Natural killer cell (primary cell): Measurements from ENCODE around the gene MRFAP1. TPM values are rescaled to one million over a fixed set of nuclear protein-coding genes. Genes with fewer than 3 reads are reported as not detected.

Experiments
- ATAC-seq, 3 donors: fragments of 150-1000 bp in 2 of 3; fragments of 200-7000 bp in 1 of 3; cut with Tn5 transposase; 1 replicate in 1 of 3; 2 replicates in 2 of 3; pipeline ENCODE4 v1.10.0; 2021; ENCODE audit warnings: mild to moderate bottlenecking in 2 of 3, moderate library complexity in 2 of 3
- DNase-seq, 2 donors: peaks; one replicate each; pipeline versions ENCODE4 v3.0.0 to v3.0.0-alpha.2; 2013 to 2021; ENCODE audit warnings: mixed read lengths in 1 of 2
- H3K27ac ChIP-seq: one replicate; pipeline ENCODE4 v1.5.1; 2013; ENCODE audit warnings: mild to moderate bottlenecking, low read length
- H3K27me3 ChIP-seq: one replicate; pipeline ENCODE4 v1.6.1; 2013; ENCODE audit warnings: low read length; ENCODE audit not compliant: control insufficient read depth, insufficient read depth
- H3K36me3 ChIP-seq: one replicate; pipeline ENCODE4 v1.6.1; 2013; ENCODE audit warnings: low read length; ENCODE audit not compliant: control insufficient read depth, insufficient read depth
- H3K4me1 ChIP-seq: one replicate; pipeline ENCODE4 v1.6.1; 2013; ENCODE audit warnings: low read length; ENCODE audit not compliant: control insufficient read depth, insufficient read depth
- H3K4me3 ChIP-seq: one replicate; pipeline ENCODE4 v1.5.1; 2013; ENCODE audit warnings: low read length
- H3K9me3 ChIP-seq: one replicate; pipeline ENCODE4 v1.6.1; 2013; ENCODE audit warnings: low read length; ENCODE audit not compliant: control insufficient read depth, insufficient read depth
- H3K27ac Mint-ChIP-seq, 2 donors: one replicate each; pipeline ENCODE4 v1.8.0; 2022; ENCODE audit warnings: mild to moderate bottlenecking in 2 of 2, mixed read lengths in 2 of 2, moderate library complexity in 1 of 2
- H3K27me3 Mint-ChIP-seq, 2 donors: one replicate each; pipeline ENCODE4 v1.8.0; 2022; ENCODE audit warnings: low read depth in 2 of 2, mixed read lengths in 2 of 2
- H3K36me3 Mint-ChIP-seq: one replicate; pipeline ENCODE4 v1.8.0; 2022; ENCODE audit warnings: mixed read lengths
- H3K4me1 Mint-ChIP-seq, 2 donors: one replicate each; pipeline ENCODE4 v1.8.0; 2022; ENCODE audit warnings: mixed read lengths in 2 of 2
- H3K4me3 Mint-ChIP-seq: one replicate; pipeline ENCODE4 v1.8.0; 2022; ENCODE audit warnings: mild to moderate bottlenecking, moderate library complexity, mixed read lengths
- H3K9me3 Mint-ChIP-seq, 2 donors: one replicate each; pipeline ENCODE4 v1.8.0; 2022; ENCODE audit warnings: mixed read lengths in 2 of 2
- CTCF ChIP-seq: fragments of 200-600 bp; IDR thresholded peaks from one replicate; pipeline ENCODE4 v1.8.0; 2022; ENCODE audit warnings: antibody characterized with exemption
- WGBS: methylation state at CpG from one replicate; pipeline ENCODE4 v1.1.7; 2013; ENCODE audit warnings: missing lambda C conversion rate; ENCODE audit not compliant: insufficient coverage; 5-methylcytosine and 5-hydroxymethylcytosine counted together
- intact Hi-C: fragments of 100-400 bp; cut with micrococcal nuclease; formaldehyde crosslinking; loops from one replicate; pipeline ENCODE4 v1.14.2; 2022
- total RNA-seq, 4 donors: library from RNA; stranded (reverse); fragments of 120-200 nt in 1 of 4; gene quantifications; one replicate each; pipeline versions ENCODE4 v1.2.3 to v1.2.4, GENCODE V29; 2013 to 2022

Gene MRFAP1
- total RNA-seq, 3 donors from 2014 or later (not counting 1 experiment from before 2014, with no cell fraction given): 105 to 146 (median 146) TPM

GRCh38 chr4:6605605-6606004, 34.9 kb upstream of the MRFAP1 start:
- ATAC-seq: no peak
- Histone ChIP-seq H3K4me1 (peaks cover 11% of the 10 kb centered on the region), H3K27me3 (no peaks in the 10 kb centered on the region), H3K9me3 (peaks cover 8% of the 10 kb centered on the region), H3K27ac (no peak overlapping the region), H3K4me3 (no peak overlapping the region), H3K36me3 (peaks cover 59% of the 10 kb centered on the region)
- H3K4me1 Mint-ChIP-seq: peaks cover 13 to 22% of the 10 kb centered on the region in 2 donors
- H3K36me3 Mint-ChIP-seq: peaks cover 10% of the 10 kb centered on the region
- intact Hi-C loops: no loop called here
- DNase-seq: no peak
- H3K27ac Mint-ChIP-seq: no peak overlapping the region
- TF ChIP-seq CTCF: no peak
- H3K27me3 Mint-ChIP-seq: no peaks in the 10 kb centered on the region
- WGBS: 100% methylated on average over 2 of the region's 2 CpGs
- H3K9me3 Mint-ChIP-seq: peaks cover 2 to 5% of the 10 kb centered on the region in 2 donors
- H3K4me3 Mint-ChIP-seq: no peak overlapping the region

DNA sequence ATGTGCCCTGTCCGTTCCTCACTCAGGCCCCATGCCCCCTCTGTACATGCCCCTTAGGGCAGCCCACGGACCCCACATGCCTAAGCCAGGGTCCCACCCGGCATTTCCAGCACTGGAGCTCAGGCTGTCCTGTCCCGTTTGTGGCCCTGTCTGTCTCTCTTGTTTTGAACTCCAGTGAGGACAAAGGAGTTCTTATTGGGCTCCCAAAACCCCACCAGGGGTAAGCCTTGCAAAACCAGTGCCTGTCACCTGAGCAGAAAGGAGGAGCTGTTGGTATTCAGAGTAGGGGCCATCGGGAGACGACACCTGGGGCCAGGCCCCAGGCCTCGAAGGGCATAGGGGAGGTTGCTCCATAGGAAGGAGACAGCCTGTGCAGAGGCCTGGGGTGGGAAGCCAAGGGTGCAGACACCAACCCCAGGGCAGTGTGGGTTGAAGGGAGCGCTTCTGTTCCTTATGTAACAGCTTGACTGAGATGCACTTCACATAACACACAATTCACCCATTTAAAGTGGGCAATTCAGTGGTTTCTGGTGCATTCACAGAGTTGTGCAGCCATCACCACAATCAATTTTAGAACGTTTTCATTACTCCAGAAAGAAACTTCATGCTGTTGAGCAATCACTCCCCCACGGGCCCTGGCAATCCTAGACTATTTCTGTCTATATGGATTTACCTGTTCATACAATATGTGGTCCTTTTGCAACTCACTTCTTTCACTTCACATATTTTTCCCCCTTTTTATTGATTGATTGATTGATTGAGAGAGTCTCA, 33.8 kb upstream of the MRFAP1 start:
- TF ChIP-seq CTCF: no peak
- Mint-ChIP-seq H3K9me3 (peaks cover 2 to 5% of the 10 kb centered on the region in 2 donors), H3K27me3 (no peaks in the 10 kb centered on the region), H3K36me3 (peaks cover 10% of the 10 kb centered on the region), H3K4me3 (no peak overlapping the region), H3K27ac (no peak overlapping the region), H3K4me1 (peaks cover 13 to 22% of the 10 kb centered on the region in 2 donors)
- peaks cover 8% of the 10 kb centered on the region for H3K9me3 ChIP-seq
- intact Hi-C loops: no loop called here
- DNase-seq (no peak), ATAC-seq (no peak)
- H3K36me3 ChIP-seq: peaks cover 62% of the 10 kb centered on the region
- H3K27me3 ChIP-seq: no peaks in the 10 kb centered on the region
- H3K27ac ChIP-seq: no peak overlapping the region
- peaks cover 11% of the 10 kb centered on the region for H3K4me1 ChIP-seq
- WGBS: 93% methylated on average over 10 of the region's 10 CpGs
- no peak overlapping the region for H3K4me3 ChIP-seq

- Histone ChIP-seq H3K9me3 (peaks cover 8% of the 10 kb centered on the region), H3K27me3 (no peaks in the 10 kb centered on the region), H3K27ac (no peak overlapping the region), H3K4me1 (peaks cover 11% of the 10 kb centered on the region), H3K4me3 (no peak overlapping the region), H3K36me3 (peaks cover 64% of the 10 kb centered on the region)
- TF ChIP-seq CTCF: no peak
- WGBS: 91% methylated on average over 13 of the region's 13 CpGs
- peaks cover 13 to 22% of the 10 kb centered on the region in 2 donors for H3K4me1 Mint-ChIP-seq
- no peak overlapping the region for H3K4me3 Mint-ChIP-seq
- intact Hi-C loops: no loop called here
- no peaks in the 10 kb centered on the region for H3K27me3 Mint-ChIP-seq
- ATAC-seq (no peak), DNase-seq (no peak)
- peaks cover 2 to 5% of the 10 kb centered on the region in 2 donors for H3K9me3 Mint-ChIP-seq
- no peak overlapping the region for H3K27ac Mint-ChIP-seq
- peaks cover 10% of the 10 kb centered on the region for H3K36me3 Mint-ChIP-seq
These were observed 33.0 kb upstream of the MRFAP1 start for GRCh38 chr4:6607368-6608055.
